Epidermal melanocyte (primary cell): ENCODE data around the gene GPR17.

Source experiments
- DNase-seq: peaks from one replicate; pipeline ENCODE4 v3.0.0; 2011; ENCODE audit warnings: low spot score; ENCODE audit not compliant: insufficient read length

GPR17 gene

DNA sequence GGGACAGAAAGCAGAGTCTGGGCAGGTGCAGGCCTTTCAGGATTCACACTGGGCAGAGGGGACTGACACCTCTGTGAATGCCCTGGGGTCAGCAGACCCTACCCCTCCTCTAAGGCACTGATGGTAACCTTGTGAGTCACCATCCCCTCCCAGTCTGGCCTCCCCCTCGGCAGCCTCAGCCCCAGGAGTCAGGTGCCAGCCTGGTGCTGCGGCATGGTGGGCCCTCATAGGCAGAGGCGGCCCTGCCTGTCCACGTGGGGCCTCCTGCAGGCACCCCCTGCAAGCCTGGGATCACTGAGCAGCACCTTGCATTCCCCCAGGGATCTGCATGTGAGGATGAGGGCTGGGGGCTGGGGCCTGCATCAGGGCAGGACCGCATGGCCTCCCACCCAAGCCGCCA, 4.8 kb upstream of the GPR17 start:
- no peak for DNase-seq

DNA sequence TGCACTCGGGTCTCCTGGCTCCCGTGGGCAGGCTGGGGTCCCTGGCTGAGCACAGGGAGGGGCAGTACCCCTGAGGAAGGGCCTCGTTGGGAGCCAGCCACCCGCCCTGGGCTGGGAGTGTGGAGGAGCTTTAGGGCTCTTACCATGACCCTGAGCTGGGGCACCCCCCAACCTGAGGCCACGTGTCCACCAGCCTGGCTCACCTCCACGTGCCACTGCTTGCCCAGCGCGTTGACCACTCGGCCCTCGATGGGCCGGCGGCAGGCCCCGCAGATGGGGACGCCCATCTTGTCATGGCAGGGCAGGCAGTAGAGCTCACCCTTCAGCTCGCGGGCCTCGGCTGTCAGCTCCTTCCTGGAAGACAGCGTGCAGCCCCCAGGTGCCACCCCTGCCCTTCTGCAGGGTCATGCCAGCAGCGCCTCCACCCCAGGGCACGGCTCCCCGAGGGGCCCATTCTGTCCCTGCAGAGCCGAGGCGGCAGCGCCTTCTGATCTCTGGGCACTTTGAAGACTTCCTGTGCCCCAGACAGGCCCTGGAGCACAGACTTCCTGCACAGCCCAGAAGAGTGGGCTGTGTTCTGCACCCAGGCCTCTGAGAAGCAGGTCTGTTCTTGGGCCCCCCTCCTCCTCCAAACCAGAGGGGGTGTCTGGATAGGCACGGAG, 4.0 kb upstream of the GPR17 start:
- DNase-seq, result no peak

DNA sequence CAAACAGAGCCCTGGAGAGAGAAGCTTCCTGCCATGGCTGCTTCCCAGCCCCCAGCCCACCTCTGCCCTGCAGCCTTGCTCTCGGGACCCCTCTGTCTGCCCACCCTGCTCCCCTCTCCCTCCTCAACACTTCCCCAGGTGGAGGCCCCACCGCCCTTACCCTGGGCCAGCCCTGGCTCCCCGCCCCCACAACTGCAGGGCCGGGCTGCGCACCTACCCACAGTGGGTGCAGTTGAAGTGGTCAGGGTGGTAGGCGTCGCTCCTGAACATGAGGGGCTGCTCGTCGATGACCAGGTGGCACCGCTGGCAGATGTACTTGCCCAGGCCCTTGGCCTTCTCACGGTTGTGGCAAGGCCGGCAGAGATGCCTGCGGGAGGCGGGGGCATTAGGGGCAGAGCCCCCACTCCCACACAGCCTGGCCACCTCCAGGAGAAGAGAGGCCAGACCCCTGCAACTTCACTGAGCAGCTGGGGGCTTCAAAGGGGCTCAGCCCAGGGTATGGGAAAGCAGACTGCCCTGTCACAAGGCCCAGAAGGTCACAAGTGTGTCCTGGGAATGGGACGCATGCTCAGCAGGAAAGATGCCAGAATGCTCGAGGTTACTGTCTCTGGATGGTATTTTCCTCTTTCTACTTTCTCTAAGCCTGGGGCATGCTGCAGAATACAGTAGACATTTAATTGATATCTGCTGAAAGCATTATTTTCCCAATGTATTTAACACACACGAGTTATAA, 3.1 kb upstream of the GPR17 start:
- DNase-seq, result peak; percentile 89

DNA sequence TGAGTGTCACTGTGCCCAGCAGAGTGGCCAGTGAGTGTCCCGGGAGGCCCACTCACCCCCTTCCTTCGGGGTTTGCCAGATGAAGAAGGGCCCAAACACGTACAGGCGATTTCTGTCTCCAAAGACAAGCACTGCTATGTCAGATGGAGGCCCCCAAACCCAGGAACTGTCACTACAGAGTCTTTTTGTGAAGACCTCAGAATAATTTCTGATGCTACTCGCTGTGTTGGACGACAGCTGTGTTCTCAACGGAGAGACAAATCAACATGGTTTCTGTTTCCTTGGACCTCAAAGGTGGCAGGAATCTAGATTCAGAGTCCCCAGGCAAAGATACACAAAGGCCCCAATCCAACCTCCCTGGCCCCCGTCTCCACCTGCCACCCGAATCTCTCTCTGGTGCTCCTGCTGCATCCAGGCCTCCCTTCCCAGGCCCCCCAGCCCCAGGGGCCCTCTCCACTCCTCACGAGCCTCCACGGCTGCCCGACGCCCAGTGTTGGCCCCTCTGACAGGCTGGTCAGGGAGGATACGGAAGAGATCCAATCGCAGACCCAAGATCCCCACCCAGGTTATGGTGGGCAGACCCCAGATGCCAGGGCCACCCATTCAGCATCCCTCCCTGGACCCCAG, 2.4 kb upstream of the GPR17 start:
- no peak for DNase-seq

DNA sequence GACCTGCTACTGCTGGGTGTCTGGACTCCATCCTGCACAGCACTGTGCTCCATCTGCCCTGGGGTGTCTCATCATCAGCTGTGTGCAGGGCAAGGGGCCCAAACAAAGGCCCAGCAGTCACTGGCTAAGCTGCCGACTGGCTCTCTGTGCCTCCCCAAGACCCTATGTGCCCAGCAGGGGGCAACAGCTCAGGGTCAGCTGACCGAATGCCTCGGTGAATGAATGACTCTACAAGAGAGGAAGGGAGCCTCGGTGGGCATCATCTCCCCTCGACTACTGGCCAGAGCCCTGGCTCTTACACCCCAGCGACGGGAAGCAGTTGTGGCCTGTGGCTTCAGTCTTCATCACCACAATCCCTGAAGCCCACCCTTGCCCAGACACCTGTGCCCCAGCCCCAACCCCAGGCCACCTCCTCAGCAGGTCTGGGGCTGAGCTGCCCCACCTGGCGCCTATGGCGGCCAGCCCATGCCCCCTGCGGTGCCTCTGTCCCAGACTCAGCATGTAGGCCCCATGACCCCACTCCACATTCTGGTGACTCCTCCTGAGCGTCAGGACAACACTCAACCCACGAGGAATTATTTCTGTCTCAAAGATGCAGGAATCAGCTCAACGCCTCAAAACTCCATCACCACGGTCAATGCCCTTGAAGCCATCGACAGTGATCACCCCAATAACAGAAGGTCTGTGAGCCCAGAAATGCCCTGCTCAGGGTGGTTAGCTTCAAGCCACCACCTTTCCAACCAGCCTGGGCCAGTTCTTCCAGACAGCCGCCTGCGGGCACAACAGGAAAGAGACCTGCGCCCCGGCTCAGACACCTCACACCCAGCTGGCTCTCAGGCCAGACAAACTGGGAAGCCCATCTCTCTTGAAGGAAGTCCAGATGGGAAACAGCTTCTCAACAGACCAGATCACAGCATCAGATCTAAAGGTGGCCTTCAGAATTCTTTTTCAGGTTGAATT, 1.6 kb upstream of the GPR17 start:
- DNase-seq, result no peak

DNA sequence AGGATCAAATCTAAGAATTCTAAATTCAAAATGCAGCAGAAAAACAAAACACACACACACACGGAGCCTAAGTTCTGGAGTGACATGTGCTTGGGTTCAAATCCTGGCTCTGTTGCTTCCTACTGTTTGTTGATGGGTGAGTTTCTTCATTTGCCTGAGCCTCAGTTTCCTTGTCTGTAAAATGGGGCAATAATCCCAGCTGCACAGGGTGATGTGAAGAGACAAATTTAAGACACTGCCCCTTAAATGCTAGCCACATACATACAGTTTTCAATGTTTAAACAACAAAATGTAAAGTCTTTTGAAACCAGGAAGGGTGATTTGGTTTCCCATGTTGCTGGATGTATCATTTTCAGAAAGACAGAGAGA, 943 bp upstream of the GPR17 start:
- no peak for DNase-seq

DNA sequence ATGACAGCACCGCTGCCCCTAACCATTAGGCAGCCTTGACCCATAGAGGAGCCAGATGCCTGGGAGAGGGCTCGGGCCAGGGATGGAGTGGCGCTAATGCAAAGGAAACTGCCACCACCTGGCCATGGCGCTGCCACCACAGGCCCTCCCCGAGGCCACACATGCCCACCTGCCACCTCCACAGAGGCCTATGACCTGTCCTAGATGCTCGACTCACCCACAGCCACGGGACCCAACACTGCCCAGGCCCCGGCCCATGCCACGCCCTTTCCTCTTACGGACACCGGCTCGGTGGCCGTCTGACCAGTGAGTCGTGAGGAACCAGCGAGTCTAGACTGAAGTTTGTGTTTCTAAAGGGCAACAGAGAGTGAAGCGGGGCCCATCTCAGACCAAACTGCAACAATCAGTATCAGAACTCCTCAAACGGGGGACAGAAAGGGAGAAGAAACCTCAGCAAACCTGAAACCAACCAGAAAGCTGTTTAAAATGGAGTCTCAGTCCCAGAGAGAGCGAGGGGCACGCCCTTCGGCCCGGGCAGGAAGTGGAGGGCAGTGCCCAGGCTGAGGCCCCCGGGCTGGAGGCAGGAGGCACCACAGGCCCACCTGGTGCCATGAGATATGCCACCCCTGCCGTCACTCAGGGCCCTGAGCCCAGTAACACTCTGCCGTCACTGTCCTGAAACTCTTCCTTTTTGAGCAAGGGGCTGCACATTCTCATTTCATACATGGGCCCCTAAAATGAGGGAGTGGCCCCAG, 711 bp downstream of the GPR17 start:
- DNase-seq, result no peak

DNA sequence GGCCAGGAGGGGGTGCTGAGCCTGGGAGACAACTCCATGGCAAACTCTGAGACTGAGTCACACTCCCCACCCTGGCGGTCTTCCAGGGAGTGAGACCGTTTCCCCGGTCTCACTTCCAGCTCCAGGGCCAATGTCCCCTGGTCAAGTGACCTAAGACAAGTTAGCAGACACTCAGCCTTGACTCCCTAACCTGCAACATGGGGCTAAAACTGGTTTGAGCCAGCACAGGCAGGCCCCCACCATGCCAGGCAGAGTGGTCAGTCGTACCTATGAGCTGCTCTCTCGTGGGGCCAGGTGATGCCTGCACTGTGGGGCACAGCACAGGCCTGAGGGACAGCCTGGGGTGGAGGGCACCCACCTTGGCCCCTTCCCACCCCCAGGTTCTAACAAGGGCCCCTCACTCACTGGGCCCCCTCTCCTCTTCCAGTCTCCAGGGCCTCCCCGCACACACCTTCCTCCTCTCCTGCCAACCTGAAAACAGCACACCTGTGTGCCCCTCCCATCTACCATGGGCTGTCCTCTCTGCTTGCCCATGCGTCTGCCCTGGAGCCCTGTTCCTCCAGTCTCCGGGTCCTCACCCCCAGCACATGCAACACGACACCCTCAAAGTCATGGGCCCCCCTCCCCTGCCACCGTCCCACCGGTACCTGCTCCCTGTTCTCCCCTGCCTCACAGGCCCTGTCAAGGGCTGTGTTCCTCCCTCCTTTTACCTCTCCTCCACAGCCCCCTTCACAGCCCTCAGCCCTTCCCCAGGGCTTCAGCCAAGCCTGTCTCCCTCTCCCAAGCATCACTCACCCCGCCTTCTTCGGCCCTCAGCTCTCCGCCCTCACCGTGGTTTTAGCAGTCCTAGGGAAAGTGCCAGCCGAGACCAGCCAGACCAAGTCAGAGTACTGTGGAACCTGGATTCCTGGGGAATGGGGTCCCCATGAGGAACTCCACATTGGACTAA, 1.6 kb downstream of the GPR17 start:
- DNase-seq, result no peak

DNA sequence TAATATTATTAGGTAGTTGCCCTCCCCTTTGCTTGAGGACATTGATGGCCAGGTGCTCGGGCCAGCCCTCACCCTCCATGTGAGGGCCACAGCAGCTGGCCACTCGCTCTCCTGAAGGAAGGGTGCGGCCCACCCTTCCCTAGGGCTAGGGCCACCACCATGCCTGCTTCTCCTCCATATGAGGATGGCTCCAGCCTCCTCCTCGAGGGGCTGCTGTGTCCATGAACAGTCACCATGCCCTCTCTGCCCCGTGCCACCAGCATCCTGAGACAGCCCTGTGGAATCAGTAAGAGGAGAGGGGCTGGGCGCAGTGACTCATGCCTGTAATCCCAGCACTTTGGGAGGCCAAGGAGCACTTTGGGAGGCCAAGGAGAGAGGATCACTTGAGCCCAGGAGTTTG, 2.4 kb downstream of the GPR17 start:
- no peak for DNase-seq

DNA sequence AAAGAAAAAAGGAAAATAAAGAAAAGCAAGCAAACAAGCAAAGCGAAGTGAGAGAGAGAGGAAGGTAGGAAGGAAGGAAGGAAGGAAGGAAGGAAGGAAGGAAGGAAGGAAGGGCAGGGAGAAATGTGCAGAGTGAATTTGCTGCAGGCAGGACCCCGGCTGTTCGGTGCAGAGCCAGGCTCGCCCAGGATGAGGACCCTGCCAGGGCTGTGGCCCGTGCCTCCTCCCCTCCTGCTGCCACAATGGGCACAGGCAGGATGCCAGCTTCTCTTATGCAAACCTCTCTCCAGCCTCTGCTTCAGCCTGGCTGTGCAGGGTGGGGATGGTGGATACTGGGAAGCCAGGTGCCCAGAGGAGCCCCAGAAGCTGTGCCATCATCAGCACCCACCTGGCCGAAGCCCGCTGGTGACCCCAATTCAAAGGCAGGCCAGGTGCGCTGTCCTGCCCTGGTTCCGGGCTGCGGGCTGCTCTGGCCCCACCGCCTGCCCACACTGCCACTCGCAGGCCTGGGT, 3.2 kb downstream of the GPR17 start:
- DNase-seq, result no peak

DNA sequence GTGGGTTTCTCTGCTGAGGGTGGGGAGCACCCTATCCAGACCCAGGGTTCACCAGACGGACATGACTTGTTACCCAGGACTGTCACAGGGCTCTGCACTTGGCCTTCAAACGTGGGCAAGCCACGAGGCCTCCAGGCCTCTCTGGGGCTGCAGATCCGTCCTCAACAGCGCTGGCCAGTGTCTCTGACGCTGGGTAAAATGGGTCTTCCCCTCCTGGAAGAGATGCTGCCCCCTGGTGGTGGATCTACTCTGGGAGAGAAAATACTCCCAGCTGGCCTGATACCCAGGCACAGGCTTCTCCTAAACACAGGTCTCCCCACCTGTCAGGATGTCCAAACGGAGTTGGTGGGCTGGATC, 3.7 kb downstream of the GPR17 start:
- DNase-seq, result peak; percentile 63

DNA sequence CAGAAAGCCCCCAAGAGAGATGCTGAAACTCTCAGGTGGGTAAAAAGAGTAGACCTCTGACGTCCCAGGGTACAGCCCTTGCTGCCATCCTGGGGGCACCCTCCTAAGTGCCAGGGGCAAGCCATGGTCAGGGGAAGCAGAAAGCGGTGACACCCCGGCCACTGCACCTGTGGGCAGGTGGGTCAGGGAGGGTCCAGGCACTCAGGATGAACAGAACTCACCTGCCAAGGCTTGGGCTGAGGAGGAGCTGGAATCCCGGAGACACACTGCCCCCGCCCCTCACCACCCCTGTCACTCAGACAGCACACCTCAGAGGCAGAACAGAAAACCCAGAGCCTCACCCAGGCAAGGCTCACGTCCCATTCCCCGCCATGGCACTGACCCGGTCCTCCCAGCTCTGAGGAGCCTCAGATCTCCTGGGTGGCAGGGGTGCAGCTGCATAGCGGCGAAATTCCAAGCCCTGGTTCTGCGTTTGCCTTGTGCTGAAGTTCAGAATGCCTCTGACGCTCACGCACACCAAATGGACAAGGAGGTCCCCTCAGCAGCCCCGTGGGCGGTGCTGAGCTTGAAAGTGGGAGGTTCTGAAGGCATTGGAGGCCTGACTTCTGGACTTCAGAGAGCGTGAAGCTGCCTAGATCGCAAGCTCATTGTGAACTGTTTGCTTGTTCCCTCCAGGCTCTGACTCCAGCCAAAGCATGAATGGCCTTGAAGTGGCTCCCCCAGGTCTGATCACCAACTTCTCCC, 4.3 kb downstream of the GPR17 start:
- DNase-seq, result no peak

DNA sequence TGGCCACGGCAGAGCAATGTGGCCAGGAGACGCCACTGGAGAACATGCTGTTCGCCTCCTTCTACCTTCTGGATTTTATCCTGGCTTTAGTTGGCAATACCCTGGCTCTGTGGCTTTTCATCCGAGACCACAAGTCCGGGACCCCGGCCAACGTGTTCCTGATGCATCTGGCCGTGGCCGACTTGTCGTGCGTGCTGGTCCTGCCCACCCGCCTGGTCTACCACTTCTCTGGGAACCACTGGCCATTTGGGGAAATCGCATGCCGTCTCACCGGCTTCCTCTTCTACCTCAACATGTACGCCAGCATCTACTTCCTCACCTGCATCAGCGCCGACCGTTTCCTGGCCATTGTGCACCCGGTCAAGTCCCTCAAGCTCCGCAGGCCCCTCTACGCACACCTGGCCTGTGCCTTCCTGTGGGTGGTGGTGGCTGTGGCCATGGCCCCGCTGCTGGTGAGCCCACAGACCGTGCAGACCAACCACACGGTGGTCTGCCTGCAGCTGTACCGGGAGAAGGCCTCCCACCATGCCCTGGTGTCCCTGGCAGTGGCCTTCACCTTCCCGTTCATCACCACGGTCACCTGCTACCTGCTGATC, 4.9 kb downstream of the GPR17 start:
- DNase-seq, result no peak

DNA sequence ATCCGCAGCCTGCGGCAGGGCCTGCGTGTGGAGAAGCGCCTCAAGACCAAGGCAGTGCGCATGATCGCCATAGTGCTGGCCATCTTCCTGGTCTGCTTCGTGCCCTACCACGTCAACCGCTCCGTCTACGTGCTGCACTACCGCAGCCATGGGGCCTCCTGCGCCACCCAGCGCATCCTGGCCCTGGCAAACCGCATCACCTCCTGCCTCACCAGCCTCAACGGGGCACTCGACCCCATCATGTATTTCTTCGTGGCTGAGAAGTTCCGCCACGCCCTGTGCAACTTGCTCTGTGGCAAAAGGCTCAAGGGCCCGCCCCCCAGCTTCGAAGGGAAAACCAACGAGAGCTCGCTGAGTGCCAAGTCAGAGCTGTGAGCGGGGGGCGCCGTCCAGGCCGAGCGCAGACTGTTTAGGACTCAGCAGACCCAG, 5.4 kb downstream of the GPR17 start:
- no peak for DNase-seq

DNA sequence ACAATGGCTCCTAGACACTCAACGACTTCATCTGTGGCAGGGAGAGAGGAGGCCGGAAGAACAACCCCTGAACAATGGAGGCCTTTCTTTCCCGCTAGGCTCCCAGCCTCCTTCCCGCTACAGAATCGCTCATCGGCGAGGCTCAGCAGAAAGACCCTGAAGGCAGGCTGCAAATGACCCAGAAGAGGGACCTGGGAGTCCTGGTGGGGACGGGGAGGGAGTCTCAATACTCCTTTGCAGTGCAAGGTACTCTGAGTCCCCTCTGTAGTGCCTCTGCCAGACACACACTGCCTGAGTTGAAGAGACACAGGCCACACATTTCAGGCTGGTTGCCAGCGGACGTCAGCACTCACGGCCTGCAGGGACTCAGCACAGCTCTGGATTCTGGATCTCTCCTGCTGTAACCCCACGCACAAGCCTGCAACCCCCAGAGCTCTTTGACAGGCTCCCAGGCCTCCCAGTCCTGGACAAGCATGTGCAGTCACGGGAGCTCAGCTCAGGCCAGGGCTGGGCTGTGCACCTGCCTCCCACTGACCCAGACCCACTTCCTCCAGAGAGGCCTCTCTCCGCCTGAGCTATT, 6.1 kb downstream of the GPR17 start:
- DNase-seq, result no peak

DNA sequence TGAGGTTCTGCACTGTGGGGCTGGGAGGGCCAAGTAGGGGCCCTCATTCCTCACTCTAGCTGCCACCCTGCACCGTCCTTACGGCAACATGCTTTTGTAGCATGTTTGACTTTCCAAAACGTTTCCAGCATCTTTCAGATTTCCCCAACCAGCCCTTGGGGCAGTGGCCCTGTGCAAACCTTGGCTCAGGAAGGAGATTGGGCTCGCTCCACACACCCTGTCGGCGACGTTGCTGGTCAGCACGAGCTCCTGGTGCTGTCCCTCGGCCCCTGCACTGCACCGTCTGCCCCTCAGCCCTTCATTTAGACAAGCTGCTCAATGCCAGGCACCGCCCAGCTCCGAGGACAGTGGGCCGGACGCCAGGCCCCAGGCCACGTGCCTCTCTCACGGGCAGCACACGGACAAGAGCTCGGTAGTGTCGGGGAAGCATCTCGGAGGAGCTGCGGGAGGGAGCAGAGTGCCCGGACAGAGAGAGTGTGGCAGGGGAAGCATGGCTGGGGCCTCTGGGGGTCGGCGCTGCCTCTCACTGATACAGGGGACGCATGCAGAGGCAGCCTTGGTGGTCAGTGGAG, 6.9 kb downstream of the GPR17 start:
- no peak for DNase-seq

DNA sequence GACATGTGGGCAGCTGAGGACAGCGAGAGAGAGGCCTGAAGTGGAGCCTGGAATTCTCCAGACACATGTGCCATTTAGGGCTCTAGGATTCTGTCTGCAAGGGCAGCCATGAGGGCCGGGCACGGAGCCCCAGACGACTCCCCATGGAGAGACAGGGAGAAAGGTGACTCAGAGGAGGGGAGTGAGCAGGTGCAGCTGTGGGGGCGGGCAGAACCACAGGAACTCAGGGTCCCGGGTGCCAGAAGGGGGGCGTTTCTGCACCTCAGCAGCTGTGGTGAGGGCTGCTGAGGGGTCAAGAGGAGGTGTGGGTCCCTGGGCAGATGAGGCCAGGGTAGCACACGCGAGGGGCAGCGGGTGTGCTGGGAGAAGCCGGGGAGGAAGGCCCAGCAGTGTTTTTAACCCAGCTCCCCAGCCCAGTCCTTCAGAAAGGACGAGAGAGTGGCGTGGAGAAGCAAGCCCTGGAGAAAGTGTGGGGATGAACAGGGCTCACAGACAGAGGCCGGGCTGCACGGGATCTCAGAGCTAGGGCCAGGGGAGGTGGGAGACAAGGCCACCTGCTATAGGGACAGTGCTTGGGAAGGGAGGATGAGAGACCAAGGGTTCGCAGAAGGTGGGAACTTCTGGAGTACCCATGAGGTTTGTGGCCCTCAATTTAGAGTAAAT, 7.6 kb downstream of the GPR17 start:
- no peak for DNase-seq
